ENCODE results near the gene GABRB1.

- TF ChIP-seq GATA2 (IDR thresholded peaks at IDR 0.05; ENCODE audit: low read depth, low read length) (no peak), GATA3 (IDR thresholded peaks at IDR 0.05; ENCODE audit: low read depth, low read length) (no peak)
Observed at GRCh38 chr4:47017494-47017893, 13.9 kb upstream of the GABRB1 start.
